MCF 10A (cell line): Measurements from ENCODE around the gene LRG1. TPM values are rescaled to one million over a fixed set of nuclear protein-coding genes. Genes with fewer than 3 reads are reported as not detected.

Source experiments
- BruUV-seq: library from RNA; stranded (reverse); fragments of 400-500 nt; replicated peaks from 2 replicates; lab custom pipeline; 2021; lab: Mats Ljungman, UMichigan
- CTCF ChIA-PET: fragments of 300-600 bp; sonication (Branson Sonifier 250); formaldehyde crosslinking; extraction: SDS; loops from one replicate; lab custom pipeline; 2021; ENCODE audit warnings: antibody characterized with exemption, inconsistent platforms; lab: Yijun Ruan, JAX
- POLR2A ChIA-PET: fragments of 300-600, 350-650 bp; sonication (Branson Sonifier 250); formaldehyde crosslinking; extraction: SDS; loops from one replicate; lab custom pipeline; 2020; ENCODE audit warnings: antibody characterized with exemption, inconsistent platforms; lab: Yijun Ruan, JAX
- DNase-seq: peaks from one replicate; pipeline ENCODE4 v3.0.0-alpha.2; 2018; ENCODE audit not compliant: unreplicated experiment
- H3K27ac Mint-ChIP-seq: one replicate; pipeline ENCODE4 v1.8.0; 2022; ENCODE audit warnings: mild to moderate bottlenecking, low read depth, mixed read lengths; ENCODE audit not compliant: unreplicated experiment
- H3K27me3 Mint-ChIP-seq: one replicate; pipeline ENCODE4 v1.8.0; 2022; ENCODE audit warnings: mixed read lengths; ENCODE audit not compliant: insufficient read depth, unreplicated experiment
- H3K36me3 Mint-ChIP-seq: one replicate; pipeline ENCODE4 v1.8.0; 2022; ENCODE audit warnings: mild to moderate bottlenecking, moderate library complexity, mixed read lengths; ENCODE audit not compliant: insufficient read depth, unreplicated experiment
- H3K4me1 Mint-ChIP-seq: one replicate; pipeline ENCODE4 v1.8.0; 2022; ENCODE audit warnings: mixed read lengths; ENCODE audit not compliant: insufficient read depth, unreplicated experiment
- H3K4me3 Mint-ChIP-seq: one replicate; pipeline ENCODE4 v1.8.0; 2022; ENCODE audit warnings: mild to moderate bottlenecking, moderate library complexity, mixed read lengths; ENCODE audit not compliant: unreplicated experiment
- H3K9me3 Mint-ChIP-seq: one replicate; pipeline ENCODE4 v1.8.0; 2022; ENCODE audit warnings: mixed read lengths; ENCODE audit not compliant: unreplicated experiment
- CTCF ChIP-seq: fragments of 200-600 bp; IDR thresholded peaks from one replicate; pipeline ENCODE4 v1.8.0; 2022; ENCODE audit warnings: antibody characterized with exemption, mild to moderate bottlenecking; ENCODE audit not compliant: unreplicated experiment
- intact Hi-C: fragments of 100-400 bp; cut with micrococcal nuclease; formaldehyde crosslinking; loops from 2 replicates; pipeline ENCODE4 v1.14.1; 2022
- total RNA-seq: library from RNA; stranded (reverse); gene quantifications from 2 replicates; pipeline ENCODE4 v1.2.3, GENCODE V29; 2022

Gene LRG1
- total RNA-seq, 1 experiment from 2014 or later = 0.33 TPM

DNA sequence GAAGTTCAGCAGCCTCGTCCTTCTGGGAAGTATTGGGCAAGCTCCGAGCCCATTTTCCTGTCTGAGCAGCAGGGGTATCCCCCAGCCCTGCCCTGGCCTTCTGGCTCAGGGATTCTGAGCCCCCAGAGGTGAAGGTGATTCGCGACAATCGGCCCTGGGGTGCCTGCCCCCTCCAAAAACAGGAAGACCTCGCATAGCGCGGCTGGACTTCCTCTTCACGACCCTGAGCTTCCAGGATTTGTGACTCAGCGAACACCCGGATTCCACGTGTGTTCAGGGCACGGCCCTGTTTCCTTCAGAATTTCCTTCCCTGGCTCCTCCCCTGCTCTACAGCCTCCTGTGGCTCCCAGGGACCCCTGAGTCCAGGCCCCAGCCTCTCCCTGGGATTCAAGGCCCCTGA, 19.7 kb upstream of the LRG1 start, which contains the start of gene SEMA6B:
TSS of gene SEMA6B (minus strand) at position 116 of the 400 bp plus-strand sequence. CDS start 1,227 bp downstream, outside the sequence.
- BruUV-seq = no TSS peak
- H3K36me3 Mint-ChIP-seq = peaks cover 7% of the 10 kb centered on the region
- H3K27ac Mint-ChIP-seq = no peak within 1 kb of the TSS
- no peak within 1 kb of the TSS for H3K4me3 Mint-ChIP-seq
- no peak for TF ChIP-seq CTCF
- ChIA-PET CTCF (interaction anchor here (0.6 to 2.4 kb wide), 7 partner anchors 7 to 77 kb away, joined by 3 to 14 read pairs (median 9); no protein-coding TSS in a partner anchor), POLR2A (no interaction called here)
- no peaks in the 10 kb centered on the region for H3K9me3 Mint-ChIP-seq
- no peaks in the 10 kb centered on the region for H3K4me1 Mint-ChIP-seq
- DNase-seq = no peak
- no peaks in the 10 kb centered on the region for H3K27me3 Mint-ChIP-seq
- intact Hi-C loops = no loop called here

GRCh38 chr19:4557971-4558941, 18.4 kb upstream of the LRG1 start:
- Mint-ChIP-seq H3K4me3 (no peak overlapping the region), H3K27ac (no peak overlapping the region), H3K9me3 (peaks cover 8% of the 10 kb centered on the region), H3K27me3 (peaks cover 3% of the 10 kb centered on the region), H3K4me1 (no peaks in the 10 kb centered on the region), H3K36me3 (peaks cover 7% of the 10 kb centered on the region)
- peak; percentile 31 for DNase-seq
- BruUV-seq = no TSS peak
- peak; percentile 99 for TF ChIP-seq CTCF
- intact Hi-C loops = loop anchor here (1.0 kb wide), 1 partner anchor 76 kb away; no protein-coding TSS in a partner anchor
- POLR2A ChIA-PET = no interaction called here
- CTCF ChIA-PET = interaction anchor here (0.6 to 2.4 kb wide), 9 partner anchors 9 to 1152 kb away, joined by 3 to 14 read pairs (median 7); partner anchors contain the start of gene PLIN5

DNA sequence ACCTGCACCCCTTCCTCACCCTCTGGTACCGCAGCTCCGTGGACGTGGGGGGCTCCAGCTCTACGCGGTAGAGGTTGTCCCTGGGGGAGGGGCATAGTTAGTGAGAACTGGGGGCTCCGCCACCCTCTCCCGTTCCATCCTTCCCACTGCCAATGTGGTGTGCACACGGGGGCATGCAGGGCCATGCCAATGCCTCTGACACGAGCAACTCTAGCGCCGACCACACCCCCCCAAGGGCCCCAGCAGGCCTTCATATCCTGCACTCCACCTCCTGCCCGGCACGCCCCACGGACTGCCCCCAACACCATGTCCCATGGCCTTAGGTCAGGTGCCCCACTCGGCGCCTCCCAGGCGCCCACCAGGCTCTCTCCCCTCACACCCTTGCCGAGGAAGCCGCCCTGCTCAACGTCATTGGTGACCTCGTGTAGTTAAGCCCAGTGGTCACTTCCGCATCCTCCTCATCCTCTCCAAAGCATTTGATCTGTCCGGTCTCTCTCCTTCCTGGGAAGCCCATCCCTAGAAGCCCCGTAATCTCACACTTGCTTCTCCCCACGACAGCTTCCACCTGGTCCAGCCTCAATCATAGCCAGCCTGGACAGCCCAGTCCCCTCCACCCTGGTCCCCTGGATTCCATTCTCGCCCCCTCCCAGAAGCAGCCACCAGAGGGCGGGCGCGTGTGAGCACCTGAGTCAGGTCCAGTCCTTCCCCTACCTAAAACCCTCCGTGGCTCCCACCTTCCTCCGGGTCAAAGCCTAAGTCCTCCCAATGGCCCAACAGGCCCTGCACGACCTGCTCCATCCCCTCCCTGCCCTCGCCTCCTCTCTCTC, 17.5 kb upstream of the LRG1 start:
- peaks cover 2% of the 10 kb centered on the region for H3K36me3 Mint-ChIP-seq

More for the DNA sequence above, 17.5 kb upstream of the LRG1 start:
- no peak overlapping the region for H3K27ac Mint-ChIP-seq
- no peaks in the 10 kb centered on the region for H3K4me1 Mint-ChIP-seq
- POLR2A ChIA-PET = interaction anchor here (1.1 kb wide), 1 partner anchor 79 kb away, joined by 3 read pairs; no protein-coding TSS in a partner anchor
- peaks cover 12% of the 10 kb centered on the region for H3K27me3 Mint-ChIP-seq
- intact Hi-C loops = no loop called here
- peak; percentile 59 for DNase-seq
- CTCF ChIA-PET = interaction anchor here (0.6 to 1.8 kb wide), 6 partner anchors 9 to 79 kb away, joined by 3 to 7 read pairs (median 4); no protein-coding TSS in a partner anchor
- BruUV-seq = no TSS peak
- H3K4me3 Mint-ChIP-seq = no peak overlapping the region
- H3K9me3 Mint-ChIP-seq = peaks cover 15% of the 10 kb centered on the region
- TF ChIP-seq CTCF = peak; percentile 16
